DND-41 (cell line): ENCODE measurements around the gene CCDC68.
"Not testable (repeated sequence)": the region's sequence is repeated elsewhere in the genome, so short reads cannot be mapped to it uniquely, and the experiment has no call there.

Experiments
- ATAC-seq: fragments of 200-7000 bp; cut with Tn5 transposase; 3 replicates; pipeline ENCODE4 v1.9.1; 2021; ENCODE audit warnings: low read depth; ENCODE audit not compliant: insufficient read depth
- DNase-seq: peaks from one replicate; pipeline ENCODE4 v3.0.0-alpha.2; 2020
- H2AFZ ChIP-seq: 2 replicates; pipeline ENCODE4 v1.6.0; 2012; ENCODE audit warnings: low read depth, low read length
- H3K27ac ChIP-seq: 2 replicates; pipeline ENCODE4 v1.5.1; 2012; ENCODE audit warnings: low read length, inconsistent platforms
- H3K27me3 ChIP-seq: fragments of 200-600 bp; sonication (generic); 2 replicates; pipeline ENCODE4 v1.6.0; 2012; ENCODE audit warnings: low read length, mild to moderate bottlenecking, inconsistent platforms; ENCODE audit not compliant: insufficient read depth, poor library complexity
- H3K36me3 ChIP-seq: 2 replicates; pipeline ENCODE4 v1.5.1; 2012; ENCODE audit warnings: low read length, inconsistent platforms; ENCODE audit not compliant: insufficient read depth
- H3K4me1 ChIP-seq: 2 replicates; pipeline ENCODE4 v1.5.1; 2012; ENCODE audit warnings: mild to moderate bottlenecking, low read length; ENCODE audit not compliant: insufficient read depth
- H3K4me2 ChIP-seq: 2 replicates; pipeline ENCODE4 v1.6.0; 2012; ENCODE audit warnings: mild to moderate bottlenecking, moderate library complexity, low read length, inconsistent platforms; ENCODE audit not compliant: insufficient read depth
- H3K4me3 ChIP-seq, 2 experiments: fragments of 200-600 bp in 1 of 2; shearing (Covaris generic) in 1 of 2; 2 replicates each; pipeline ENCODE4 v1.5.1; 2012 to 2016; ENCODE audit warnings: inconsistent platforms in 2 of 2, low read length in 2 of 2, mild to moderate bottlenecking in 2 of 2, low read depth in 1 of 2, moderate library complexity in 1 of 2
- H3K79me2 ChIP-seq: 2 replicates; pipeline ENCODE4 v1.6.0; 2012; ENCODE audit warnings: low read length, inconsistent platforms; ENCODE audit not compliant: insufficient read depth
- H3K9ac ChIP-seq: 2 replicates; pipeline ENCODE4 v1.6.0; 2012; ENCODE audit warnings: low read depth, mild to moderate bottlenecking, inconsistent platforms, low read length, moderate library complexity
- H3K9me3 ChIP-seq: 2 replicates; pipeline ENCODE4 v1.5.1; 2012; ENCODE audit warnings: low read length, moderate library complexity, mild to moderate bottlenecking, inconsistent platforms; ENCODE audit not compliant: insufficient read depth, severe bottlenecking
- H4K20me1 ChIP-seq: 2 replicates; pipeline ENCODE4 v1.6.0; 2012; ENCODE audit warnings: low read length; ENCODE audit not compliant: insufficient read depth
- CTCF ChIP-seq: IDR thresholded peaks from 2 replicates; pipeline ENCODE4 v1.5.1; 2012; ENCODE audit warnings: borderline replicate concordance, low read length, moderate library complexity, mild to moderate bottlenecking; ENCODE audit not compliant: poor library complexity, severe bottlenecking; ENCODE audit errors: extremely low read depth
- EZH2 ChIP-seq: IDR thresholded peaks from 3 replicates; pipeline ENCODE4 v1.6.1; 2012; ENCODE audit warnings: borderline replicate concordance, low read depth, mild to moderate bottlenecking, moderate library complexity, low read length, inconsistent platforms; ENCODE audit not compliant: severe bottlenecking

CCDC68 gene

GRCh38 chr18:54968807-54969206 is 9.5 kb upstream of the CCDC68 start:
- Histone ChIP-seq H3K36me3 (no peaks in the 10 kb centered on the region), H3K27ac (no peak overlapping the region), H3K79me2 (no peaks in the 10 kb centered on the region), H3K9me3 (no peaks in the 10 kb centered on the region), H3K9ac (no peak overlapping the region), H3K4me2 (no peak overlapping the region), H4K20me1 (no peaks in the 10 kb centered on the region), H3K4me1 (no peaks in the 10 kb centered on the region), H2AFZ (no peak overlapping the region), H3K4me3 (no peak overlapping the region), H3K27me3 (no peaks in the 10 kb centered on the region)
- TF ChIP-seq CTCF, result no peak
- TF ChIP-seq EZH2, result no peak
- no peak for DNase-seq
- no peak for ATAC-seq

GRCh38 chr18:54968237-54968636 is 9.0 kb upstream of the CCDC68 start:
- H4K20me1 ChIP-seq, H3K79me2 ChIP-seq, H3K36me3 ChIP-seq, H3K9ac ChIP-seq, H2AFZ ChIP-seq, H3K4me3 ChIP-seq, H3K27me3 ChIP-seq, H3K27ac ChIP-seq, DNase-seq, H3K4me2 ChIP-seq, H3K4me1 ChIP-seq, ATAC-seq, H3K9me3 ChIP-seq: not testable (repeated sequence)

GRCh38 chr18:54967786-54968185 is 8.5 kb upstream of the CCDC68 start:
- ATAC-seq (no peak), DNase-seq (no peak)
- H3K4me3 ChIP-seq, result no peak overlapping the region
- H4K20me1 ChIP-seq, result no peaks in the 10 kb centered on the region
- TF ChIP-seq CTCF (no peak), EZH2 (no peak)
- H3K9ac ChIP-seq, result no peak overlapping the region
- no peak overlapping the region for H3K27ac ChIP-seq
- no peaks in the 10 kb centered on the region for H3K79me2 ChIP-seq
- no peak overlapping the region for H3K4me2 ChIP-seq
- H3K36me3 ChIP-seq, result no peaks in the 10 kb centered on the region
- no peaks in the 10 kb centered on the region for H3K27me3 ChIP-seq
- H2AFZ ChIP-seq, result no peak overlapping the region
- no peaks in the 10 kb centered on the region for H3K9me3 ChIP-seq
- H3K4me1 ChIP-seq, result no peaks in the 10 kb centered on the region

- Histone ChIP-seq H3K9me3 (no peaks in the 10 kb centered on the region), H3K9ac (no peak overlapping the region), H4K20me1 (no peaks in the 10 kb centered on the region), H3K4me3 (no peak overlapping the region), H3K36me3 (no peaks in the 10 kb centered on the region), H3K4me2 (no peak overlapping the region), H2AFZ (no peak overlapping the region), H3K79me2 (no peaks in the 10 kb centered on the region), H3K27me3 (no peaks in the 10 kb centered on the region), H3K27ac (no peak overlapping the region), H3K4me1 (no peaks in the 10 kb centered on the region)
- no peak for DNase-seq
- ATAC-seq, result no peak
- TF ChIP-seq EZH2, result no peak
- no peak for TF ChIP-seq CTCF
These were observed 5.5 kb upstream of the CCDC68 start for GRCh38 chr18:54964741-54965140.
